ENCODE measurements around the gene MB21D2.

DNA sequence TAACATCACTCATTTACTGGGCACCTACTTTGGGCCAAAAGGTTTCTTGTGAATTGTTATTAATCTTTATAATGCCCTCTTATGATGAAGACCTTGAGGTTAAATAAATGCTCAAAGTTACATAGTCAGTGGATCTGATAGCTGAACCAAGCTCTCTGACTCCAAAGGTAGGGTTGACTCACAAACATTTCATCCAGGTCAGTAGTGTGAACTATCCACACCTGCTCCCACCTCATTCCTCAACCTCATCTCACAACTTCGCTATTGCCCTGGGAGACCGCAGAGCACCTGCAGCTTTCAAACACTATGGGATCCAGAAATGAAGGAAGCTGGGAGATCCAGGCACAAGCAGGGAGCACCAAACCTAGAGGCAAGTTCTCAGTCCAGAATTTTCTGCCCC lies 96.5 kb downstream of the MB21D2 start:
- TF ChIP-seq CTCF (conservative IDR thresholded peaks at IDR 0.05; ENCODE audit: low read depth, low read length): no peak
- TF ChIP-seq EZH2phosphoT487 (IDR thresholded peaks at IDR 0.05; ENCODE audit: borderline replicate concordance, low read length): no peak
